VCaP (cell line): ENCODE measurements around the gene TAOK2.

Experiments used
- H3K27ac ChIP-seq: fragments of 450-650 bp; 2 replicates; pipeline ENCODE4 v1.5.1; 2017
- TF ChIP-seq, protein P1 (sequence below): fragments of 450-650 bp; conservative IDR thresholded peaks from 2 replicates; pipeline ENCODE4 v1.5.1; 2017; ENCODE audit warnings: mild to moderate bottlenecking, moderate library complexity

The TAOK2 gene

DNA sequence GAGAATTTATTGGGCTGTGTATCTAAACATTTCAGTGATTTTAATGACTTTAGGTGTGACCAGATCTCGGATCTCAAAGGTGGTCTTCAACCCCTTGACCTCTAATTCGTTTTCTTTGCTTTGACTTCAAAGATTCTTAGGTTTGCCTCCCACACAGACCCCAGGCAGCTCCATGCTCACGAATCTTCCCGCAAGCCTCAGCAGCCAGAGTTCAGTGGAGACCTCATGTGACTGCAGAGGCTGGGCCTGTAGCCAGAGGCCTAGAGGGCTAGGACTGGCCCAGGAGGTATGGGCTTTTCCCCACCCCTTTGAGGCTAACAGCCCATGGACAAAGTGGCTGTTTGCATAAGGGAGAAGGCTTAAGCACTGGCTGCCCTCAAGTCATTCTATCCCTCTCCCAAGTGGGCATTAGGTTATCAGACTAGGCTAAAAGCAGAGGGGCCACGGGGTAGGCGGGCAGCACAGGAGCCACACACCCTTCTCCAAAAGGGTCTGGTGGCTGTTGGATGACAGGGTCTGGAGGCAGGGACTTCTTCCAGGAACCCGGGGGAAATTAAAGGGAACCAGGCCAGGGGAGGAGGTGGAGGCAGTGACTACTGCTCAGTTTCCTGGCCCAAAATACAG, 18.8 kb downstream of the TAOK2 start:
- TF ChIP-seq, protein P1, sequence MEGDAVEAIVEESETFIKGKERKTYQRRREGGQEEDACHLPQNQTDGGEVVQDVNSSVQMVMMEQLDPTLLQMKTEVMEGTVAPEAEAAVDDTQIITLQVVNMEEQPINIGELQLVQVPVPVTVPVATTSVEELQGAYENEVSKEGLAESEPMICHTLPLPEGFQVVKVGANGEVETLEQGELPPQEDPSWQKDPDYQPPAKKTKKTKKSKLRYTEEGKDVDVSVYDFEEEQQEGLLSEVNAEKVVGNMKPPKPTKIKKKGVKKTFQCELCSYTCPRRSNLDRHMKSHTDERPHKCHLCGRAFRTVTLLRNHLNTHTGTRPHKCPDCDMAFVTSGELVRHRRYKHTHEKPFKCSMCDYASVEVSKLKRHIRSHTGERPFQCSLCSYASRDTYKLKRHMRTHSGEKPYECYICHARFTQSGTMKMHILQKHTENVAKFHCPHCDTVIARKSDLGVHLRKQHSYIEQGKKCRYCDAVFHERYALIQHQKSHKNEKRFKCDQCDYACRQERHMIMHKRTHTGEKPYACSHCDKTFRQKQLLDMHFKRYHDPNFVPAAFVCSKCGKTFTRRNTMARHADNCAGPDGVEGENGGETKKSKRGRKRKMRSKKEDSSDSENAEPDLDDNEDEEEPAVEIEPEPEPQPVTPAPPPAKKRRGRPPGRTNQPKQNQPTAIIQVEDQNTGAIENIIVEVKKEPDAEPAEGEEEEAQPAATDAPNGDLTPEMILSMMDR: no peak
- 0 out of 2 replicates have a peak overlapping the region, but pooled peaks have one; percentile 26 for H3K27ac ChIP-seq

DNA sequence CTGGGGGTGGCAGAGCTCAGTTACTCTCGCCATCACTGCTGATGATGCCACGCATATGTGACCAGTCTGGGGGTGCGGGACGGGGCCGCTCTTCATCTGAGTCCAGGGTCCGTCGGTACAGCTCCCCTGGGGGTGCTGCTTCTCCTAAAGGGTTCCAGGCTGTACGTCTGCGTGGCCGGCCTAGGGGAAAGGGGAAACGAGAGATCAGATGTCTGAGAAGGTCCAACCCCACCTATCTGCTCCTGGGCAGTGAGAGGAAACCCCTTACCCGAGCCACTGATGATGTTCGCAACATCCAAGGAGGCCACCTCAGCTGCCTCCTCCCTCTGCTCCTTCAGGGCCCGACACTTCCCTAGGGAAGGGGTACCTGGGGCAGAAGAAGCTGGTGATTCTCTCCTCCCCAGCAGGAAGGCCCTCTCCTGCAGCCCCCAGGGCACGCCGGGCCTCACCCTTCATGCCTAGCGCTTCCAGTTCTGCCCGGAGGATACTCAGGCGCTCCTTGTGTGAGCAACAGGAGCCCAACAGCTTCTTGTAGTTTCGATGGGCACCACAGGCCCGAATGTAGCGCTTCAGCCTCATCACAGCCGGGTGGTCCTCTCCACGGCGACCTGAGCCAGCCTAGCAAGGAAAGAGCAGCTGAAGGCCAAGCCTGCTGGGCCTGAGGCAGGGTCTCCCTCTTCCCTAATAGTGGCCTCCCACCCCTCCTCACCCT, 19.7 kb downstream of the TAOK2 start:
- no peak overlapping the region; the same call in 1 of the 2 replicates for H3K27ac ChIP-seq
- TF ChIP-seq, protein P1: no peak

DNA sequence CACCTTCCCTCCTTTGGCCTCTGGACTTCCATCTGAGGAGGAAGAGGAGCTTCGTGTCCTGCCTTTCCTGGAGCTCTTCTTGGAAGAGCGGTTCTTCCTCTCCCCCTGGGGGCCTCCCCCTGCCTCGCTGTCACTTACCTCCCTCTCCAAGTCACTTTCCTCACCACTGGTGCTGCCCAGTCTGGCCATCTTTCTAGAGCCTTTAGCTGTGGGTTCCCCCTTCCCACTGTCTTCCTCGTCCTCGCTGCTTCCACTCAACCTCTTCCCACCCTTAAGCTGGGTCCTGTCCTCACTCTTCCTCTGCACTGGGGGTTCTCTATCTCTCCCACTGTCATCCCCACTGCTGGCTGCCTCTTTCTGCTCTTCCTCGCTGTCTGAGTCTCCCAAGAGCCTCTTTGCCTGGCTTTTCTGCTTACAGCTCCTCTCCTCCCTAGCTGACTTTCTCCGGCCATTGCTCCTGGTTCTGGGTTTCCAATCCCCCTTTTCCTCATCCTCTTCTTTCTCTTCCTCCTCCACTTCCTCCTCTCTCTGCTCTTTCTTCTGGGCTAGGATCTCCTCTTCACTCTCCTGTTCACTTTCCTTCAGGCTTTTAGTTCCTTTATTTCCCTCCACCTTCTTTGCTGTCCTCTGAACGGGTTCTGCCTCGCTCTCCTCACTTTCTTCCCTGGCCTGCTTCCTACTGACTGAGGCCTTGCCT, 20.4 kb downstream of the TAOK2 start:
- TF ChIP-seq, protein P1: no peak
- peak overlapping the region; percentile 90 for H3K27ac ChIP-seq

DNA sequence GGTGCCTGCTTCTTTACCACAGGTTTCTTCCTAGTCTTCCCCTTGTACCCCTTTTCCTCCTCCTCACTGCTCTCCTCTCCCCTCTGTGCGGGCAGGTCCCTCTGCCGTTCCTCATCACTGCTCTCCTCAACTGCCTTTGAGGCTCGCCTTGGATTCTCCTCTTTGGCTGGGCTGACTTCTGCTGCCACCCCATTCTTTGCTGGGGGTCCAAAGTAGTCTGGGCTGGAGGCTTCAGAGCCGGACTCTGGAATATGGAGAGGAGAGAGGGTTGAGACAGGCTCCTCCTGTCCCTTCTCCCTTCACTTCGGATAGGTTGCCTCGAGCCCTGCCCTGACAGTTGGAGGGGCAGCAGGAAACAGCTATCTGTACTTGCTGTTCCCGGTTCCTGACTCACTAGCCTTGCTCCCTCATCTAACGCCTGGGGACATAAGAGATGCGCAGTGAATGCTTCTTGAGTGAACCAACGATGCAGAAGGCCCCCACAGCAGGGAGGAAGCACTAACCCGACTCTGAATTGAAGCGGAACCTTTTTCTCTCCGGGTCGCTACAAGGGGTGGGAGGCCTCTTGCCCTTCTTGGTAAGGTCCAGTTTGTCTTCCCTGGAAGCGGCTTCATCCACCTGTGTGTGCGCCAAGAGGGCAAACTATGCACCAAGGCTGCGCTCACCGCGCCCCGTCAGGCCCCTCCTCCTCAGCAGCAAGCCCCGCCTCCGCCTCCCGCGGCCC, 21.1 kb downstream of the TAOK2 start:
- TF ChIP-seq, protein P1: no peak
- H3K27ac ChIP-seq: peak overlapping the region; percentile 90

DNA sequence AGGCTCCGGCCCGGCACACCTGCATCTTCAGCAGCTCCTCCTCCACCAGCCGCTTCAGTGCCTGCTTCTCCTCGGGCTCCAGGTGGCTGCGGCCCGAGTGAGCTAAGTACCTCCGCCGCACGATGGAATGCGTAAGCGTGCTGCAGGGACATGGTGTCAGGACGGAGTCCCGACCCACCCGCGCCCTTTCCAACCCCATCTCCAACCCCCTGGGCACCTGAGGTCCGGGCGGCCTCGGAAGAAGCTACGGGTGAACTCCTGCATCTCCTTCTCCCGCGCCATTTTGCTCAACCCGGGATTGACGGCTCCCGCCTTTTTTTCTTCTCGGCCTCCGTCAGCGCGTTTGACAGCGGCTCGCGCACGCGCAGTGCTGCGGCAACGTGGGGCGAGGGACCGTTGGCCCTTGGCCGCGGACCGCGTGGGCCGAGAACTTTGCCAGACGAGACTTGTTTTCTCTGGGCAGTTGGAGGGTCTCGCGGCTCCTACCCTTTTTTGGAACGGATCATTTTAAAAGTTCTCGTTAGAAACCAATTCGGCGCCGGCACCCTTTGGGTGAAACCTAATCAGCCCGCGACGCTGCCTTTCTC, 21.7 kb downstream of the TAOK2 start, which contains the start of gene HIRIP3:
Gene HIRIP3 (minus strand): TSS at position 294 of the 587 bp plus-strand sequence. CDS start 12 bp downstream, at position 282.
- H3K27ac ChIP-seq: peak within 1 kb of the TSS; percentile 90
- TF ChIP-seq, protein P1: no peak

DNA sequence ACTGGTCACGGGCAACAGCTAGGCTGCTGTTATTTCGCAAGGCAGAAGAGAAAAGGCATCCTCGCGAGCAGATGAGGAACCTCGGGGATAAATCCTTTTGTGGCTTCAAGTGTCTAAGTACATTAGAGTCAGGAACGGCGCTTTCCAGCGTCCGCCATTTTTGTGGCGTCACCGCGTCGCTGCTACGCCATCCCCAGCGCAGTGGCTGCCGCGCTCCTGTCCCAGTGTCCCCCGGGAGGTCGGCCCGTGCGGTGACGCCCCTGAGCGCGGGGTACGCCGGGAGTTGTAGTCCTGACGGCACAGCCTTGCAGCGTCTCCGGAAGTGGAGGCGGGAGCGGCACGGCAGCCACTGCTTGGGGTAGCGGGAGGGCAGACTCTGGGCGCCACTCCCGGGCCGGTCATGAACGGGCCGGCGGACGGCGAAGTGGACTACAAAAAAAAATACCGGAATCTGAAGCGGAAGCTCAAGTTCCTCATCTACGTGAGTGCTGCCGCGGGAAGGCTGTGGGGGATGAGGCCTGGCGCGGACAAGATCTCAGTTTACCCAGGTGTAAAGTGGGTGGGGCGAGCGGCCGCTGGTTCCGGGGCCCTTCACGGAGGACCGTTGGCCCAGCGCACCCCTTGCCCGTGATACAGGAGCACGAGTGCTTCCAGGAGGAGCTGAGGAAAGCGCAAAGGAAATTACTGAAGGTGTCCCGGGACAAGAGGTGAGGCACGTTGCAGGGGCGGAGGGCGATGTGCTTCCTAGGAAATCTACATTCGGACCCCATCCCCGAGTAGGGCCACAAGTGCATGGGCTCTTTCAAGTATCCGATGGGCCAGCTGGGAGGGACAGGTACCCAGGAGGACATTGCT, 22.5 kb downstream of the TAOK2 start, which contains the start of gene INO80E:
Gene INO80E (plus strand): TSS at position 331 of the 855 bp plus-strand sequence. CDS start 70 bp downstream, at position 401.
- TF ChIP-seq, protein P1: no peak
- peak within 1 kb of the TSS; percentile 90 for H3K27ac ChIP-seq
